LNCAP (cell line): ENCODE results near the gene OR10P1.

ENCODE experiments used
- TF ChIP-seq, protein P1 (sequence below): fragments of 450-650 bp; IDR thresholded peaks from 2 replicates; pipeline ENCODE4 v1.5.1; 2017; ENCODE audit warnings: mild to moderate bottlenecking

OR10P1 gene

DNA sequence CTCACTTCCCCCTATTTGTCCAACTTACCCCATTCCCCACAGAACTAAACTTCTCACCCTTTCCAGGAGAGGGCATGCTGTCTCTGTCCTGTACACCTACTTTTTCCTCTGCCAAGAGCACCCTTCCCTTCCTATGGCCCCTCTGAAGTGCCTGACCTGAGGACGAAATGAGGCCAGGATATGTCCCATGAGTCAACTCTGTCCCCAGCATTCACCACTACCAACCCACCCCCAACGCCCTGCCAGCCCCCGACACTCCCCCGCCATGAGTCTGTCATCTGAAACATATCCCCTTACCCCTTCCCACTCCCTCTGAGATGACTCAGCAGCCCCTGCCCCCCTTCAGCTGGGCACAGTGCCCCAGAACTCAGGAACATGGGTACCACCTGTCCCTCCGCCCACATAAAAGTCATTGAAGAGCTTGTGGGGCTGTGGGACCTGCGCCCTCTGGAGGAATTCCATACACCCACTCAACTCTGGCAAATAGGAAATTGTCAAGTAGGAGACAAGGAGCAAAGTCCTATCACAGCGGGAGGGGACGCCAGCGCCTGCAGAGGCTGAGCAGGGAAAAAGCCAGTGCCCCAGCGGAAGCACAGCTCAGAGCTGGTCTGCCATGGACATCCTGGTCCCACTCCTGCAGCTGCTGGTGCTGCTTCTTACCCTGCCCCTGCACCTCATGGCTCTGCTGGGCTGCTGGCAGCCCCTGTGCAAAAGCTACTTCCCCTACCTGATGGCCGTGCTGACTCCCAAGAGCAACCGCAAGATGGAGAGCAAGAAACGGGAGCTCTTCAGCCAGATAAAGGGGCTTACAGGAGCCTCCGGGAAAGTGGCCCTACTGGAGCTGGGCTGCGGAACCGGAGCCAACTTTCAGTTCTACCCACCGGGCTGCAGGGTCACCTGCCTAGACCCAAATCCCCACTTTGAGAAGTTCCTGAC, 44.7 kb downstream of the OR10P1 start:
- TF ChIP-seq, protein P1, sequence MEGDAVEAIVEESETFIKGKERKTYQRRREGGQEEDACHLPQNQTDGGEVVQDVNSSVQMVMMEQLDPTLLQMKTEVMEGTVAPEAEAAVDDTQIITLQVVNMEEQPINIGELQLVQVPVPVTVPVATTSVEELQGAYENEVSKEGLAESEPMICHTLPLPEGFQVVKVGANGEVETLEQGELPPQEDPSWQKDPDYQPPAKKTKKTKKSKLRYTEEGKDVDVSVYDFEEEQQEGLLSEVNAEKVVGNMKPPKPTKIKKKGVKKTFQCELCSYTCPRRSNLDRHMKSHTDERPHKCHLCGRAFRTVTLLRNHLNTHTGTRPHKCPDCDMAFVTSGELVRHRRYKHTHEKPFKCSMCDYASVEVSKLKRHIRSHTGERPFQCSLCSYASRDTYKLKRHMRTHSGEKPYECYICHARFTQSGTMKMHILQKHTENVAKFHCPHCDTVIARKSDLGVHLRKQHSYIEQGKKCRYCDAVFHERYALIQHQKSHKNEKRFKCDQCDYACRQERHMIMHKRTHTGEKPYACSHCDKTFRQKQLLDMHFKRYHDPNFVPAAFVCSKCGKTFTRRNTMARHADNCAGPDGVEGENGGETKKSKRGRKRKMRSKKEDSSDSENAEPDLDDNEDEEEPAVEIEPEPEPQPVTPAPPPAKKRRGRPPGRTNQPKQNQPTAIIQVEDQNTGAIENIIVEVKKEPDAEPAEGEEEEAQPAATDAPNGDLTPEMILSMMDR: no peak; the same call in 1 of the 2 replicates

DNA sequence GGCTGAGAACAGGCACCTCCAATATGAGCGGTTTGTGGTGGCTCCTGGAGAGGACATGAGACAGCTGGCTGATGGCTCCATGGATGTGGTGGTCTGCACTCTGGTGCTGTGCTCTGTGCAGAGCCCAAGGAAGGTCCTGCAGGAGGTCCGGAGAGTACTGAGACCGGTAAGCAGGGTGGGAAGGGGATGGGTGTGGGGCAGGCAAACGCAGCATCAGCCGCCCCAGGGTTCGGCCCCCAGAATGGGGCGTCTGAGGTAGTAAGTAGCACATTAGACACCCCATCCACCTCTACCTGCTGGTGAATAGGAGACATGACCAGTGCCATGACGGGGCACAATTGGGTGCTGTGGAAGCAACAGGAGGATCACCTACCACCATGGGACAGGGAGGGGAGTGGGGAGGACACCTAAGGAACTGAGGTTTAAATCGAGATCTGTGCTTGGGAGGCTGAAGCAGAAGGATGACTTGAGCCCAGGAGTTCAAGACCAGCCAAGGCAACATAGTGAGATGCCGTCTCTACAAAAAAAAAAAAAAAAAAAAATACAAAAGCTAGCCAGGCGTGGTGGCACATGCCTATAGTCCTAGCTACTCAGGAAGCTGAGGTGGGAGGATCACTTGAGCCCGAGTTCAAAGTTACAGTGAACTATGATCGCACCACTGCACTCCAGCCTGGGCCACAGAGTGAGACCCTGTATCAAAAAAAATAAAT, 45.5 kb downstream of the OR10P1 start:
- TF ChIP-seq, protein P1: no peak

DNA sequence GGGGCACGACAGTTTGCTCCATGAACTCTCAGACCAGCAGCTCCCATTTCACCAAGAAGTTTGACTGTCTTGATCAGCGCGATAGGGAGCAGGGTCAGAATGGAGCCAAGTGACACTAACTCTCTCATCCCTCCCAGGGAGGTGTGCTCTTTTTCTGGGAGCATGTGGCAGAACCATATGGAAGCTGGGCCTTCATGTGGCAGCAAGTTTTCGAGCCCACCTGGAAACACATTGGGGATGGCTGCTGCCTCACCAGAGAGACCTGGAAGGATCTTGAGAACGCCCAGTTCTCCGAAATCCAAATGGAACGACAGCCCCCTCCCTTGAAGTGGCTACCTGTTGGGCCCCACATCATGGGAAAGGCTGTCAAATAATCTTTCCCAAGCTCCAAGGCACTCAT, 47.0 kb downstream of the OR10P1 start:
- TF ChIP-seq, protein P1: no peak

DNA sequence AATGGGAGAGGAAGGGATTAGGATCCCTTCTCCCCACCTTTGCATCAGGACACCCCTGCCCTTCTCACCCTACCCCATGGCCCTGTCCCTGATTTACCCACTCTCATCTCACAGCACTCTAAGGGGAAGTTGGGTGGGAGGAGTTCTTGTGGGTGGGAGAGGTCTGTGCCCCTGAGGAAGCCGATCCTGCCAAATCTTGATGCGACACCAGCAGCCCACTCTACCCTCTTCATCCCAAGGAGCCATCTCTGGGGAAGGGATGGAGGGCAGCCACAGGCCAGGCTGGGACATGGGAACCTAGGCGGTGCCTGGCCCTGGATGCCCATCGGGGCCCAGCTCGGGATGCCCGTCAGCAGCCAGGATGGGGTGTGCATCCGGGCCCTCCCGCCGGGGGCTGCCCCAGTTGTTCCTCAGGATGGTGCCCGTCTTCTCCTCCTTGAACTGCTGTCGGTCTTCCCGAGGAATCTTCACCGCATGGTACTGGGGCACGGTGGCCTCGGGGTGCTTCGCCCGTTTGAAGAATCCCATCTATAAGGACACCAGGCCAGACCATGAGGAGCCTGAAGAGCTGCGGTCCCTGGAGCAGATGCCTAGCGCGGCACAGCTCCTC, 48.2 kb downstream of the OR10P1 start:
- TF ChIP-seq, protein P1: no peak

DNA sequence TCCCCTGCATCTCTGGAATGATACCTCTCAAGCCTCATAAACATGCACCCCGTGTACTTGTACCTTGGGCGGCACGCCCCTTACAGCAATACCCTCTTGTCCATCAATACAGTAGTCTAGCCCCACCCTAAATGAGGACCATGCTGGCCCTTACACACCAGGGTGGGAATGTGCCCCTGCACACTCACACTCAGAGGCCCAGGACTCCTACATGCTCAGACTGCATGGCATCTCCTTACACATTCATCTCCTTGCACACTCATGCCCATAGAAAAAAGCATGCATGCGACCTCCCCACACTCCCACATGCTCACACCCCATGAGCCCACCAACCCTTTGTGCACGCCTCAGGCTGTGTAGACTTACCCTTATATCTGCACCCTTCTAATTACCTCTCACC, 49.0 kb downstream of the OR10P1 start:
- TF ChIP-seq, protein P1: no peak

DNA sequence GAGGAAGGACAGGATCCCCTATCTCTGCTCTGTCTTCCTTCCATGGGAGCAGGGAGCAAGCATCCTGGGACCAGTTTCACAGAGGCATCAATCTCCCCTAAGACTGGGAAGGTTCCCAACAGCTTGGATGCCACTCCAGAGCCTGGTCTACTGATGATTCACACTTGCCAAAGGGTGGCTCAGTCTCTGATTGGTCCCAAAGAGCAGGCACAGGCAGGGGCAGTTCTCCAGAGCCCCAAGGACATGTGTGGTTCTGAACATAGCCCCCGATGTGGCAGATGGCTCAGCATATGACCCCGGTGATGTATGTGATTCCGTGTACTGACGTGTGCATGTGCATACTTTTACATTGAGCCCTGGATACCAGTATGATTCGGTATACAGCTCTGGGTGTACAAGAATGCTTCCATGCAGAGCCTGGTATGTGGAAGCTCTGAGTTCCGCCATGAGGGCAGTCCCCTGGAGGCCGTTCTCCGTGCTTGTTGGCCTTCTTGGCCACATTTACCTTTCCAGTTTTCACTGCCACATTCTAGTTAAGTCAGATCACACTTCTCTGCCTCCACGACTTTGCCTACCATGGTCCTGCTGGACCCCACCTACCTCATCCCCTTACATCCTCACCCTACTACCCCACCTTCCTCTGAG, 49.8 kb downstream of the OR10P1 start:
- TF ChIP-seq, protein P1: no peak
